ENCODE results near the gene VGLL3. TPM values are rescaled to one million over a fixed set of nuclear protein-coding genes. Genes with fewer than 3 reads are reported as not detected.

The VGLL3 gene
- total RNA-seq, 1 donor from 2014 or later, result 1.9 TPM

DNA sequence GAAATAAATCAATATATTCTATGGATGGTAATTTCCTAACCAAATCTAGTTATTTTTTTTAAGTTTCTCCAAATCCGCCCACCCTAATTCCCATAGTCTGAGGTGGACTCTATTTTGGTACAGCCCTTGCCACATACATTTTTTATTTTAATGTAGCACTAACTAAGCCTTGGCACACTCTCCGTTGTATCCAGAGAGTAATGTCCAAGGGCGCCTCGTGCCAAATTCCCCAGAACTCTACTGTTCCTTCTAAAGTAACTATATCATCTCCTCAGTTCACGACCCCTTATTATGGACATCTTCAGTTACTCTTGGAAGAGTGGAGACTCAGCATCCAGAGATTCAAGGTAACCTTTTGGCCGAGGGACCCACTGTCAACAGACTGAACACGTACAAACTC, 1.3 kb downstream of the VGLL3 start:
- no peak overlapping the region for H3K27ac Mint-ChIP-seq

DNA sequence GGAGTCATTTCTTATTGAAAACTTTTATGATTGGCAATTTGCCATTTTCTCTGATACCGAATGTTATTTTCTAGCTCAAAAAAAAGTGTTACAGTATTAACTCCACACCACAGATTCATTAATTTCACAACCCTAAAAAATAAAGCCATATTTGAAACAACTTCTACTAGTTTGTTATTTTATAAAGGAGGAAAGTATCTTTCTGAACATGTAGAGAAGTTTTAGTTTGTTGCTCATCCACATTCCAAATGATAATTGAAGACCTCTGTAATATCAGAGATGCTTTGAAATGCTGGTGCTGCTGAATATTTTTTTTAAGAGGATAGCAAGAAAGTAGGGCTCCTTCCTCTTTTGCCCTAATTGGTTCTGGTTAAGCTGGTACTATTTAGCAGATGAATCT, 1.9 kb downstream of the VGLL3 start:
- Mint-ChIP-seq H3K4me3 (ENCODE audit: low read depth) (peak overlapping the region; percentile 29), H3K4me1 (ENCODE audit: low read depth) (peaks cover 5% of the 10 kb centered on the region), H3K36me3 (ENCODE audit: insufficient read depth) (no peaks in the 10 kb centered on the region), H3K9me3 (ENCODE audit: low read depth) (no peaks in the 10 kb centered on the region), H3K27me3 (peaks cover 53% of the 10 kb centered on the region), H3K27ac (no peak overlapping the region)
- TF ChIP-seq, protein P1, sequence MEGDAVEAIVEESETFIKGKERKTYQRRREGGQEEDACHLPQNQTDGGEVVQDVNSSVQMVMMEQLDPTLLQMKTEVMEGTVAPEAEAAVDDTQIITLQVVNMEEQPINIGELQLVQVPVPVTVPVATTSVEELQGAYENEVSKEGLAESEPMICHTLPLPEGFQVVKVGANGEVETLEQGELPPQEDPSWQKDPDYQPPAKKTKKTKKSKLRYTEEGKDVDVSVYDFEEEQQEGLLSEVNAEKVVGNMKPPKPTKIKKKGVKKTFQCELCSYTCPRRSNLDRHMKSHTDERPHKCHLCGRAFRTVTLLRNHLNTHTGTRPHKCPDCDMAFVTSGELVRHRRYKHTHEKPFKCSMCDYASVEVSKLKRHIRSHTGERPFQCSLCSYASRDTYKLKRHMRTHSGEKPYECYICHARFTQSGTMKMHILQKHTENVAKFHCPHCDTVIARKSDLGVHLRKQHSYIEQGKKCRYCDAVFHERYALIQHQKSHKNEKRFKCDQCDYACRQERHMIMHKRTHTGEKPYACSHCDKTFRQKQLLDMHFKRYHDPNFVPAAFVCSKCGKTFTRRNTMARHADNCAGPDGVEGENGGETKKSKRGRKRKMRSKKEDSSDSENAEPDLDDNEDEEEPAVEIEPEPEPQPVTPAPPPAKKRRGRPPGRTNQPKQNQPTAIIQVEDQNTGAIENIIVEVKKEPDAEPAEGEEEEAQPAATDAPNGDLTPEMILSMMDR (IDR thresholded peaks at IDR 0.05; ENCODE audit: unreplicated experiment), result no peak
- DNase-seq (ENCODE audit: low spot score, unreplicated experiment), result no peak

More for the DNA sequence above, 1.3 kb downstream of the VGLL3 start:
- H3K4me3 Mint-ChIP-seq (ENCODE audit: low read depth), result peak overlapping the region; percentile 66
- TF ChIP-seq, protein P1 (IDR thresholded peaks at IDR 0.05; ENCODE audit: unreplicated experiment), result no peak
- peaks cover 59% of the 10 kb centered on the region for H3K27me3 Mint-ChIP-seq
- H3K9me3 Mint-ChIP-seq (ENCODE audit: low read depth), result no peaks in the 10 kb centered on the region
- no peak for DNase-seq (ENCODE audit: low spot score, unreplicated experiment)
- H3K36me3 Mint-ChIP-seq (ENCODE audit: insufficient read depth), result no peaks in the 10 kb centered on the region
- peaks cover 6% of the 10 kb centered on the region for H3K4me1 Mint-ChIP-seq (ENCODE audit: low read depth)

DNA sequence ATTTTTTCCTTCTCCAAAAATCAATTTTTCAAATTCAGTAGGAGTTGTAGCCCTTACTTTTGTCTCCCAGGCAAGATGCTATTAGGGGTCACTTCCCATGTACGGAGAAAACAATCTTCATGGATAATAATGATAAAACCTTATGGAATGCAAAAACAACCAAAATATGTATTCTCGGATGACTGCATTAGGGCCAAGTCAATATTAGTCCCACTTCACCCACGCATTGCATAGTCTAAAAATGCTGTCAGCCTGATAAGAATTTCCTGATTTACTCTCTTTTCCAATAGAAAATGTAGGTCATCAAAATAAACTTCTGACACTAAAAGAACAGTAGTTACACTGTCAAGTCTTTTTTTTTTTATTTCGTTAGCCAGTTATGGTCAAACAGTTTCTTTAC, 2.7 kb downstream of the VGLL3 start:
- H3K36me3 Mint-ChIP-seq (ENCODE audit: insufficient read depth), result no peaks in the 10 kb centered on the region
- H3K9me3 Mint-ChIP-seq (ENCODE audit: low read depth), result no peaks in the 10 kb centered on the region
- no peak for DNase-seq (ENCODE audit: low spot score, unreplicated experiment)
- peaks cover 45% of the 10 kb centered on the region for H3K27me3 Mint-ChIP-seq
- no peak overlapping the region for H3K4me3 Mint-ChIP-seq (ENCODE audit: low read depth)
- TF ChIP-seq, protein P1 (IDR thresholded peaks at IDR 0.05; ENCODE audit: unreplicated experiment), result no peak
- no peak overlapping the region for H3K27ac Mint-ChIP-seq
- peaks cover 2% of the 10 kb centered on the region for H3K4me1 Mint-ChIP-seq (ENCODE audit: low read depth)

DNA sequence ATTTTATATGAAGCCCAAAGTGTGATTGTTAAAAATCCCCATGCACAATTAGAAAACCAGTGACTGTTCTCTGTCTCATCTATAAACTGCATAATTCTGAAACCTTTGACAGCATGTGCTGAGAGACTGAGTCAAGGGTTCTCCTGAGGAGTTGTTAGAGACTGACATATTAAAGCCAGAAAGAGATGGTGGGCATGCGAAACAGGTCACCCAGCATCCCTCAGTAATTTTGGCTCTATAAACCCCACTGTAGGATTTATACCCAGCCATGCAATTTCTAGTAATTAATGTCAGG, 3.6 kb downstream of the VGLL3 start:
- H3K36me3 Mint-ChIP-seq (ENCODE audit: insufficient read depth), result no peaks in the 10 kb centered on the region
- H3K4me3 Mint-ChIP-seq (ENCODE audit: low read depth), result no peak overlapping the region
- no peak overlapping the region for H3K27ac Mint-ChIP-seq
- H3K9me3 Mint-ChIP-seq (ENCODE audit: low read depth), result no peaks in the 10 kb centered on the region
- no peak for DNase-seq (ENCODE audit: low spot score, unreplicated experiment)
- peaks cover 45% of the 10 kb centered on the region for H3K27me3 Mint-ChIP-seq
- H3K4me1 Mint-ChIP-seq (ENCODE audit: low read depth), result peaks cover 2% of the 10 kb centered on the region
- TF ChIP-seq, protein P1 (IDR thresholded peaks at IDR 0.05; ENCODE audit: unreplicated experiment), result no peak

DNA sequence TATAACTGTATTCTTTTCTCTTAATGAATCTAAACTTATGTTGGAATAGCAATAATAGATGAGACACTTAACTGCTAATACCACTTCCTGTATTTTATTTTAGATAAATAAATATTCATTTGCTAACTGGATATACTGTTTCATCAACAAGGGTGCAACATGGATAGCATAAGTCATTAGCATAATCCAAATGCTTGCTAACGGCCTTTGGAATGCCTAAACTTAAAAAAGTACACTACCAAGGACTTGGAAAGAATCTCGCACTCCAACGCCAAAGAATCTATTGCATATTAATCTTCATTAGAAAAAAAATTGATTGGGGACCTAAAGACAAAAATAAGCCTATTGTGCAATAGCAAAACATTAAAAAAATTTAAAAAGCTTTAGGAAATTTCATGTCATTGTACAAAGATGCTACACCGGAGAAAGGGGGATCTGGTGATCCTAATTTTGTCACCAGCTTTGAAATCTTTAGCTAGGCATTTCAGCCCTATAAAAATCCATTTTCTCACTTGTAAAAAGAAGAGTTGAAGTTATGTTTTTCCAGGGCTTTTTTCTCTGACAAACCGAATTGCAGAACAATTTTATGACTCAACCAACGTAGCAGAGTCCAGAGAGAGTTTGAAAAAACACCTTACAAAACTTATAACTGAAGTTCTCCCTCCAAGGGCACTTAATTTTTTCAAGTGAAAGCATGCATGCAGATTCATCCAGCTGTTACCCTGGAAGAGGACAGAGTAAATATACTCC, 4.1 kb downstream of the VGLL3 start:
- peaks cover 2% of the 10 kb centered on the region for H3K4me1 Mint-ChIP-seq (ENCODE audit: low read depth)
- H3K9me3 Mint-ChIP-seq (ENCODE audit: low read depth), result no peaks in the 10 kb centered on the region
- H3K36me3 Mint-ChIP-seq (ENCODE audit: insufficient read depth), result no peaks in the 10 kb centered on the region
- H3K27ac Mint-ChIP-seq, result no peak overlapping the region
- H3K4me3 Mint-ChIP-seq (ENCODE audit: low read depth), result no peak overlapping the region
- no peak for DNase-seq (ENCODE audit: low spot score, unreplicated experiment)
- TF ChIP-seq, protein P1 (IDR thresholded peaks at IDR 0.05; ENCODE audit: unreplicated experiment), result no peak
- H3K27me3 Mint-ChIP-seq, result peaks cover 45% of the 10 kb centered on the region

Measured in progenitor cell of endocrine pancreas (in vitro differentiated cells).